ENCODE measurements around the gene TMEM62. TPM values are rescaled to one million over a fixed set of nuclear protein-coding genes. Genes with fewer than 3 reads are reported as not detected.

TMEM62 gene
- total and polyA plus RNA-seq, 2 experiments from 2014 or later = 8.6 to 9.1 TPM

- Histone ChIP-seq H3K27me3 (peaks cover 2% of the 10 kb centered on the region), H3K27ac (no peak overlapping the region), H3K36me3 (no peaks in the 10 kb centered on the region), H3K4me1 (ENCODE audit: low read depth) (no peaks in the 10 kb centered on the region), H3K4me3 (no peak overlapping the region), H3K9me3 (ENCODE audit: low read depth) (no peaks in the 10 kb centered on the region)
- no peak for DNase-seq (ENCODE audit: low read depth in 1 of 2, low spot score in 1 of 2)
- TF ChIP-seq CTCF (IDR thresholded peaks at IDR 0.05; ENCODE audit: low read depth, low read length) = no peak
Observed at GRCh38 chr15:43128980-43129335, 4.4 kb upstream of the TMEM62 start.

- H3K4me3 ChIP-seq = peak overlapping the region; percentile 67
- no peaks in the 10 kb centered on the region for H3K36me3 ChIP-seq
- no peak overlapping the region for H3K27ac ChIP-seq
- H3K9me3 ChIP-seq (ENCODE audit: low read depth) = no peaks in the 10 kb centered on the region
- peaks cover 6% of the 10 kb centered on the region for H3K27me3 ChIP-seq
- no peak for TF ChIP-seq CTCF (IDR thresholded peaks at IDR 0.05; ENCODE audit: low read depth, low read length)
- H3K4me1 ChIP-seq (ENCODE audit: low read depth) = no peaks in the 10 kb centered on the region
- no peak for DNase-seq (ENCODE audit: low read depth in 1 of 2, low spot score in 1 of 2)
Observed at GRCh38 chr15:43132830-43133429, 456 bp upstream of the TMEM62 start.

- peaks cover 3% of the 10 kb centered on the region for H3K36me3 ChIP-seq
- peak overlapping the region; percentile 67 for H3K4me3 ChIP-seq
- DNase-seq (ENCODE audit: low read depth in 1 of 2, low spot score in 1 of 2) = peak in 1 of 2 donors; percentile 4
- H3K4me1 ChIP-seq (ENCODE audit: low read depth) = no peaks in the 10 kb centered on the region
- no peak overlapping the region for H3K27ac ChIP-seq
- H3K9me3 ChIP-seq (ENCODE audit: low read depth) = no peaks in the 10 kb centered on the region
- H3K27me3 ChIP-seq = peaks cover 6% of the 10 kb centered on the region
- no peak for TF ChIP-seq CTCF (IDR thresholded peaks at IDR 0.05; ENCODE audit: low read depth, low read length)
Observed at GRCh38 chr15:43134157-43134635, 810 bp downstream of the TMEM62 start.

- no peak for TF ChIP-seq CTCF (IDR thresholded peaks at IDR 0.05; ENCODE audit: low read depth, low read length)
- H3K27me3 ChIP-seq = peaks cover 6% of the 10 kb centered on the region
- no peaks in the 10 kb centered on the region for H3K9me3 ChIP-seq (ENCODE audit: low read depth)
- no peak for DNase-seq (ENCODE audit: low read depth in 1 of 2, low spot score in 1 of 2)
- no peak overlapping the region for H3K27ac ChIP-seq
- H3K4me3 ChIP-seq = no peak overlapping the region
- H3K36me3 ChIP-seq = peaks cover 3% of the 10 kb centered on the region
- H3K4me1 ChIP-seq (ENCODE audit: low read depth) = no peaks in the 10 kb centered on the region
Observed at GRCh38 chr15:43135351-43135750, 2.0 kb downstream of the TMEM62 start.

- peaks cover 3% of the 10 kb centered on the region for H3K36me3 ChIP-seq
- H3K27ac ChIP-seq = no peak overlapping the region
- H3K9me3 ChIP-seq (ENCODE audit: low read depth) = no peaks in the 10 kb centered on the region
- no peak for TF ChIP-seq CTCF (IDR thresholded peaks at IDR 0.05; ENCODE audit: low read depth, low read length)
- H3K27me3 ChIP-seq = no peaks in the 10 kb centered on the region
- H3K4me1 ChIP-seq (ENCODE audit: low read depth) = no peaks in the 10 kb centered on the region
- no peak overlapping the region for H3K4me3 ChIP-seq
- DNase-seq (ENCODE audit: low read depth in 1 of 2, low spot score in 1 of 2) = no peak
Observed at GRCh38 chr15:43143203-43143941, 10.0 kb downstream of the TMEM62 start.
